Endothelial cell (in vitro differentiated cells): ENCODE results near the gene SLC22A12. TPM values are rescaled to one million over a fixed set of nuclear protein-coding genes. Genes with fewer than 3 reads are reported as not detected.

Experiments
- DNase-seq: peaks from one replicate; pipeline ENCODE4 v3.0.0; 2021; ENCODE audit warnings: low spot score
- H3K27ac Mint-ChIP-seq: one replicate; pipeline ENCODE4 v1.8.0; 2021; ENCODE audit warnings: mixed read lengths, inconsistent platforms; ENCODE audit not compliant: unreplicated experiment
- H3K27me3 Mint-ChIP-seq: one replicate; pipeline ENCODE4 v1.8.0; 2021; ENCODE audit warnings: mild to moderate bottlenecking, moderate library complexity, mixed read lengths, inconsistent platforms; ENCODE audit not compliant: unreplicated experiment
- H3K36me3 Mint-ChIP-seq: one replicate; pipeline ENCODE4 v1.8.0; 2021; ENCODE audit warnings: mild to moderate bottlenecking, low read depth, mixed read lengths, inconsistent platforms; ENCODE audit not compliant: unreplicated experiment
- H3K4me1 Mint-ChIP-seq: one replicate; pipeline ENCODE4 v1.8.0; 2021; ENCODE audit warnings: mild to moderate bottlenecking, mixed read lengths, inconsistent platforms; ENCODE audit not compliant: unreplicated experiment
- H3K4me3 Mint-ChIP-seq: one replicate; pipeline ENCODE4 v1.8.0; 2021; ENCODE audit warnings: mild to moderate bottlenecking, mixed read lengths, inconsistent platforms; ENCODE audit not compliant: unreplicated experiment
- H3K9me3 Mint-ChIP-seq: one replicate; pipeline ENCODE4 v1.8.0; 2021; ENCODE audit warnings: mixed read lengths, inconsistent platforms; ENCODE audit not compliant: unreplicated experiment
- CTCF ChIP-seq: fragments of 200-600 bp; sonication (generic); IDR thresholded peaks from one replicate; pipeline ENCODE4 v1.5.0; 2021; ENCODE audit warnings: antibody characterized with exemption; ENCODE audit not compliant: unreplicated experiment
- total RNA-seq: library from RNA; stranded (reverse); fragmentation: NEBNext Ultra II Directional; extraction: Animal tissue kit (Norgen Biotek cat#: 25700); gene quantifications from one replicate; pipeline ENCODE4 v1.2.1, GENCODE V29; 2021; ENCODE audit not compliant: unreplicated experiment

Gene SLC22A12
- total RNA-seq, 1 donor from 2014 or later: not detected

GRCh38 chr11:64608046-64608445 lies 17.0 kb downstream of the SLC22A12 start:
- H3K27me3 Mint-ChIP-seq: peaks cover 7% of the 10 kb centered on the region
- H3K36me3 Mint-ChIP-seq: no peaks in the 10 kb centered on the region
- H3K4me1 Mint-ChIP-seq: peaks cover 12% of the 10 kb centered on the region
- H3K27ac Mint-ChIP-seq: no peak overlapping the region
- no peak for DNase-seq
- no peak overlapping the region for H3K4me3 Mint-ChIP-seq
- no peak for TF ChIP-seq CTCF
- H3K9me3 Mint-ChIP-seq: no peaks in the 10 kb centered on the region

DNA sequence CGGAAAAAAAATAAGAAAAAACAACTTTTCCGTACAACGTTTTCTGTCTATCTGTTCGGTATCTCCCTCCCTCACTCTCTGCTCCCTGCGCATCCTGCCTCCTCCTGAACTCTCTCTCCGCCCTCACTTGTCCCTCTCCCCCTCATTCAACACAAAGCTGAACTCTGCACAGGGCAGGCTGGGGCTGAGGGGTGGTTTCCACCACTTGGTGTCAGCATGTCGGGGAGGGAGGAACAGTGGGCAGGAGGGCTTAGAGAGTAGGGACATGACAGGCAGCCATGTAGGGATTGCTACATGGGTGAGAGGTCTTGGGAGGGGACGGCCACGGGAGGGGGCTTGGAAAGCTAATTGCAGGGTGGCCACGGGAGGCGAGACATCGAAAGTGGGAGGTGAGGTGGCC lies 17.6 kb downstream of the SLC22A12 start:
- no peak for DNase-seq
- no peaks in the 10 kb centered on the region for H3K9me3 Mint-ChIP-seq
- no peak overlapping the region for H3K27ac Mint-ChIP-seq
- H3K4me1 Mint-ChIP-seq: peaks cover 13% of the 10 kb centered on the region
- H3K36me3 Mint-ChIP-seq: peaks cover under 1% of the 10 kb centered on the region
- no peak for TF ChIP-seq CTCF
- H3K4me3 Mint-ChIP-seq: no peak overlapping the region
- peaks cover 7% of the 10 kb centered on the region for H3K27me3 Mint-ChIP-seq

DNA sequence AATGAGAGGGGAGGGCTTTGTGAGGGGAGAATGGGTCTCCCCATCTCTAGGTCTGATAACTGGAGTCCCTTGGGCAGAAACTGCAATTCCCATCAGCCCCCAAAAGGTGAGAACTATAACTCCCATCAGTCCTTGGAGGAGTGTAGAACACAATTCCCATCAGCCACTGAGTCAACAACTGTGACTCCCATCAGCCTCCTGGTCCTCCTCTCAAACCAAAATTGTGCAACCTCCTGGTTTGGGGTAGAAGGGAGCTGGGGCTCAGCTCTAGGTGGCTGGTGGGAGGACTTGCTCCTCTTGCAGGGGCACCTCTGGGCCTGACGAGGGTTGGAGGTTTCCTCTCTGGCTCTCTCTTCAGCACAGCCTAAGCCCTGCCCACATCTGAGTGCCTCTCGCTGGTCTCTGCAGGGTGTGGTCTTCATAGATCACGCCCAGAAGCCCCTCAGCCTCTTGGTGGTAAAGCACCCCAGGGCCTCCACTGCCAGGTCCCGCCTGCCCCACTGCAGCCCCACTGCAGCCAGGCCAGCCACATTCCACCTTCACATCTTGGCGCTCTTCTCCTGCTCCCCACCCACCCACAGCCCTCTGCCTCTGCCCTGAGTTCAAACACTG lies 18.5 kb downstream of the SLC22A12 start:
- no peak overlapping the region for H3K4me3 Mint-ChIP-seq

DNA sequence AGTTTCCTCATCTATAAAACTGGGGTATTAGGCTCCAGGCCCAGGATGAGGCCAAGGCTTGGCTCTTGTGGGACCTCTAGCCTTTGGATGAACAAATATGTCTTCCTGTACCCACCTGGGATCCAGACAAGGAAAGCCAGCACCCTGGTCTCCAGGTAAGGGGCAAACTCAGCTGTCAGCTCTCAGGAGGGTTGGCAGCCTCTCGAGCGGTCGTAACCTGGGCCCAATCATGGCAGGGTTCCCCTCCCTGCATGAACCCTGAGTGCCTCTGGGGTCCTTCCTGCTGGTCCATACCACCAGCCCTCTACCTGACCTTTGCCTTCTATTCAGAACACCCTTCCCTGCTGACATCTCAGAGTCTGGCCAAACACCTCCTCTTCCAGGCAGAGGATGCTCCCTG lies 19.6 kb downstream of the SLC22A12 start:
- H3K4me1 Mint-ChIP-seq: peaks cover 16% of the 10 kb centered on the region
- TF ChIP-seq CTCF: no peak
- peaks cover 8% of the 10 kb centered on the region for H3K27me3 Mint-ChIP-seq
- peaks cover 4% of the 10 kb centered on the region for H3K36me3 Mint-ChIP-seq
- H3K9me3 Mint-ChIP-seq: no peaks in the 10 kb centered on the region
- no peak for DNase-seq
- H3K27ac Mint-ChIP-seq: no peak overlapping the region
- H3K4me3 Mint-ChIP-seq: no peak overlapping the region

More for the DNA sequence above, 18.5 kb downstream of the SLC22A12 start:
- Mint-ChIP-seq H3K36me3 (peaks cover 4% of the 10 kb centered on the region), H3K9me3 (no peaks in the 10 kb centered on the region), H3K27me3 (peaks cover 7% of the 10 kb centered on the region), H3K4me1 (peaks cover 16% of the 10 kb centered on the region), H3K27ac (no peak overlapping the region)
- no peak for TF ChIP-seq CTCF
- DNase-seq: no peak

GRCh38 chr11:64611176-64611575 lies 20.2 kb downstream of the SLC22A12 start:
- peaks cover 4% of the 10 kb centered on the region for H3K36me3 Mint-ChIP-seq
- no peak overlapping the region for H3K4me3 Mint-ChIP-seq
- H3K4me1 Mint-ChIP-seq: peaks cover 16% of the 10 kb centered on the region
- DNase-seq: no peak
- no peaks in the 10 kb centered on the region for H3K9me3 Mint-ChIP-seq
- no peak for TF ChIP-seq CTCF
- H3K27ac Mint-ChIP-seq: no peak overlapping the region
- peaks cover 11% of the 10 kb centered on the region for H3K27me3 Mint-ChIP-seq
